ENCODE data around the gene MT4.
"Not testable (repeated sequence)": the region's sequence is repeated elsewhere in the genome, so short reads cannot be mapped to it uniquely, and the experiment has no call there.

MT4 gene

DNA sequence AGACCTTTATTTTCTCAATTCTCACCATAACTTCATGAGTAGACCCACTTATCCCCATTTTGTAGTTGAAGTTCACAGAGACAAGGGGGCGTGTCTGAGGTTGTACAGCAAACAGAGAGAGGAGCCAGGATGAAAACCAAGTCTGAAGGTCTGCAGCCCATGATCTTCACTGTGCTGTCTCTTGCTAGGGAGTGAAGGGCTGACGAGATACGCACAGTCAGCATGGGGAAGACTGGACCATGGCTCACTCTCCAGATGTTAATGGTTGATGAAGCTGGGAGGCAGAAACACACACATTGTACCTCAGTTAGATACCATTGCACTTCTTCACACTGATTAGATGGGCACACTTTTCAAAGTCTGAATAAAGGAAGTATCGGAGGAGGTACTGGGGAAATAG, 5.8 kb upstream of the MT4 start:
- no peak for DNase-seq (ENCODE audit: low read depth in 2 of 2)

DNA sequence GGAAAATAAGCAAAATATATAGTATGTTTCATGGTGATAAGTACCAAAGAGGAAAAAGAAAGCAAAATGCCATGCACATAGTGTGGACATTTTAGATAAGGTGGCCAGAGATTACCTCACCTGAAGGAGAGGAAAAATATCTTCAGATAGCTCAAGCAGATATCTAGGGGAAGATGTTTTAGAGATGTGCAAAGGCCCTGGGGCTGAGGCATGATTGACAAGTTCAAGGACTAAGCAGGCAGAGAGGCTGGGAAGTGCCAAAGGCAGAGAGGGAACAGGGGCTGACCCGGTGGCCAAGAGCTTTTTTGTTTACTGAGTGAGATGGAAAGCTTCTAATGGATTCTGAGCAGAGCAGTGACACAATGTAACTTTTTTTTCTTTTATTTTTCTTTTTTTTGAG, 4.4 kb upstream of the MT4 start:
- DNase-seq (ENCODE audit: low read depth in 2 of 2): no peak

DNA sequence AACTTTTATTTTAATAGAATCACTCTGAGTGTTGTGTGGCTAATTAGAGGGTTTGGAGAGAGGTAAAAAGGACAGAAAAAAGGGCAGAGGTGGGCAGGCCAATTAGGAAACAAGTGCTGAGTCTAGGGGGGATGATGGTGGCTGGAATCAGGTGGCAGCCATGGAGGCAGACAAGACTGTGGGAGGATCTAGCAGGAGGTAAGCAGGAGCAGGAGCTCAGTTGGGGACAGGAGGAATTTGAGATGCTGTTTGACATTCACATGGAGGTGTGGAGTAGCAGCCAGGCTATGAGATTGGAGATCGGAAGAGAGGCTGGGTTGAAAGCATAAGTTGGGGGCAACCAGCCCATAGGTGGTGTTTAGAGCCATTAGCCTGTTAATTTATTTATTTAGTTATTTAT, 3.7 kb upstream of the MT4 start:
- DNase-seq (ENCODE audit: low read depth in 2 of 2): no peak

DNA sequence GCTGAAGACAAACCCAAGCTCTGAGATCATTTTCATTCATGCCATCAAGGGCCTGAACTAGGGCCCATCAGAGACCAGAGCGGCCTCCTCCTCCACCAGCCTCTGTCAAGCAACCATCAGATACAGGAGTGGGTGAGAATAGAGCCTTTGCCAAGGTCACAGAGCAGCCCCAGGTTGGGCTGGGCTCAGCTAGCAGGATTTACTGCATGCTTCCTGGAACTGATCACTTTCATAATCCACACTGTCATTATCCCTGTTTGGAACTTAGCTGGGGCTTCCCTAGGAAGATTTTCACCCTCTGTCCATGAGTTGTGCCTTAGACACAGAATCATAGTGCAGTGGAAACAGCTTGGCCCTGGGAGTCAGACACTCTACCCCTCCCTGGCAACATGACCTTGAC, 5.1 kb downstream of the MT4 start:
- DNase-seq (ENCODE audit: low read depth in 2 of 2): no peak

DNA sequence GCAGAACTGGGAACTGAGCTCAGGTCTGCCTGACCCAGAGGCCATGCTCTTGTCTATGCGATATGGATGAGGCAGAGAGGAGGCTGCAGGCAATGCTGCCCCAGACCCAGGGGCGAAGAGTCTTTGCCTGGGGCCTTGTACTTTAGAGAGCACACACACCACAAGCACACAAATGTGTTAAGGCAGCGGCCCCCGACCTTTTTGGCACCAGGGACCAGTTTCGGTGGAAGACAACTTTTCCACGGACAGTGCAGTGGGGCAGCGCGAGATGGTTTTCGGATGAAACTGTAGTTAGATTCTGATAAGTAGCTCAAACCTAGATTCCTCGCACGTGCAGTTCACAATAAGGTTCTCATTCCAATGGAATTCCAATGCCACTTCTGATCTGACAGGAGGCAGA, 6.7 kb downstream of the MT4 start:
- DNase-seq (ENCODE audit: low read depth in 2 of 2): no peak

DNA sequence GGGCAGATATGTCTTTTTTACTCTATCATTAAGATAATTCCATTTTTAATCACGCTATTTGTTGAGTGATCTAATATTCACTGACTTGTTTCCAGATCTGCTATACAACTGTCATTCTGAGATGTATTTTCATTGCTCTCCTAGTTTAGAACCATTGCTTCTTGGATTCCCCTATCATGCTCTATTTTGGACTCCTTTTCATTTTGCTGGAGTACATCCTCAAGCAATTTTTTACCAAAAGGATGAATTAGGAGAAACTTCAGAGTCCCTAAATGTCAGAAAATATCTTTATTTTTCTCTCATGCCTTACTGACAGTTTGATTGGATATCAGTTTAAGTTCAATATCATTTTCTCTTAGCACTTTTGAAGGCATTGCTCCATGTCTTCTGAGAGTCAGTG, 9.8 kb downstream of the MT4 start:
- no peak for DNase-seq (ENCODE audit: low read depth in 2 of 2)

DNA sequence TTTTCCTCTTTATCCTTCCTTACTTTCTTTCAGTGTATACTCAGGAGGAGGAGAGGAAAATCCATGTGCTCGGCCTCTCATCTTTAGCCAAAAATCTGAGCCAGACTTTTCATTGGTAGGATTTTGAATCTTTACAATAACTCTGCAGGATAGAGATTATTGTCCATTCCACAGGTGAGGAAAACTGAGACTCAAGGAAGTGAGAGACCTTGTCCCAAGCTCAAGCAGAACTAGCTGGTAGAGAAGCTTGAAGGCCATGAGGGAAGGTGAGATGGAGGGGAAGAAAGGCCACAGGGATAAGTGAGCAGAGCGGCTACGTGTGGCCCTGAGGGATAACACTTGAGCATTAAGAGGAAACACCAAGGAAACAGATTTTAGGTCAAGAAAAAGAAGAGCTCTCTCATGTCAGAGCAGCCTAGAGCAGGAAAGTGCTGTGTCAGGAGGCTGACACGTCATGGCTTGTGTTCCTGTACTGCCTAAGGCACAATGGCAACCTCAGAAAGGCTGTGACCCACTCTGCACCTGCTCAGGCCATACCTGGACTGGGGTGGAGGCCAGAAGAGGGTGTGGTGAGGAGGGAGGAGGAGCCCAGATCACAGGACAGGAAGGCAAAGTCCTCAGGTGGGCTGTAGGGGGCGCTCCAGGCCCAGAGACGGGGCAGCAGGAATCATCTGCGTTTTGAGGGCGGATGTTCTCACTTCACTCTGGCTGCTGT, 11.9 kb downstream of the MT4 start:
- DNase-seq (ENCODE audit: low read depth in 2 of 2): peak; percentile 84 to 90

DNA sequence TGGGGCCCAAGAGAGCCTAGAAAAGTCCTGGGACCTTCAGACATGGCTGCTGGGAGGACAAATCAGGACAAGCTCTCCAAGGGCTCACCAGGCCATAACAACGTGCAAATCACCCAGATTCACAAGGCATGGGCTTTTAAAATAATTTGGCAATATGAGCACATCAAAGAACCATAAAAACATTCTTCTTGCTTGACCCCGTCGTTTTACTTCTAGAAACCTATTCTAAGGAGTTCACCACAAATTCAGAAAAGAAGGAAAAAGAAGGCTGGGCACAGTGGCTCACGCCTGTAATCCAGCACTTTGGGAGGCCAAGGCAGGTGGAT, 12.4 kb downstream of the MT4 start:
- no peak for DNase-seq (ENCODE audit: low read depth in 2 of 2)

DNA sequence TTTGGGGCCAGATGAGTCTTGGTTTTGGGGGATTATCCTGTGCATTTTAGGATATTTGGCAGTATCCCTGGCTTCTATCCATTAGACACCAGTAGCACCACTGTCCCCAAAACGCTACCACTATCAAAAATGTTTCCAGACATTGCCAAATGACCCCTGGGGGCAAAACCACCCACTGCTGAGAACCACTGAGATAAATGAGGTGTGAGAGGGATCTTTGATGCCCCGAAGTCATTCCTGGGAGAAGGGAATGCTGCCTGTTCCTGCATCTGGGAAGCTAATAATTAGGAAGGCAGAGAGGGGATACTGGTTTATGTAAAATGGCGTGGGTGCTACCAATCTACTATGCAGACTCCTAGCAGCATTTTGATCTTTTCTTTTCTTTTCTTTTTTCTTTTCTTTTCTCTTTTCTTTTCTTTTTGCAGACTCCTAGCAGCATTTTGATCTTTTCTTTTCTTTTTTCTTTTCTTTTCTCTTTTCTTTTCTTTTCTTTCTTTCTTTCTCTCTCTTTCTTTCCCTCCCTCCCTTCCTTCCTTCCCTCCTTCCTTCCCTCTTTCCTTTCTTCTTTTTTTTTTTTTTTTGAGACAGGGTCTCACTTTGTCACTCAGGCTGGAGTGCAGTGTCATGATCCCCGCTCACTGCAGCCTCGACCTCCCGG, 15.6 kb downstream of the MT4 start:
- no peak for DNase-seq (ENCODE audit: low read depth in 2 of 2)

DNA sequence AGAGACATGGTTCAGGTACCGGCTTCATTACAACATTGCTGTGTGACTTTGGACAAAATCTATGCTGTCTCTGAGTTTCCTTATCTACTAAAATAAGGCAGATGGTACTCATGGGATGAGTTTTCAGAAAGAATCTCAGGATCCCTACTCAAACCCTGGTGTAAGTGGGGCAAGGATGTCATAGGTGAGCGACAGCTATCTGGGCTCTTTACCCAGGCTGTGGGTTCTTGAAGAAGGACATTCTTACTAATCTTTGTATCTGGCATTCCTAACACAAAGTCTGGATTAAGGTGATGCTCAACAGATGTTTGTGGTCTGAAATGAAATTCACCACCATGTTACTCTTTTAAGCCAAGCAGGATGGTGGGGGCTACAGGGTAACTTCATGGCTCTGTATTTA, 18.0 kb downstream of the MT4 start:
- not testable (repeated sequence) for DNase-seq (ENCODE audit: low read depth in 2 of 2)

DNA sequence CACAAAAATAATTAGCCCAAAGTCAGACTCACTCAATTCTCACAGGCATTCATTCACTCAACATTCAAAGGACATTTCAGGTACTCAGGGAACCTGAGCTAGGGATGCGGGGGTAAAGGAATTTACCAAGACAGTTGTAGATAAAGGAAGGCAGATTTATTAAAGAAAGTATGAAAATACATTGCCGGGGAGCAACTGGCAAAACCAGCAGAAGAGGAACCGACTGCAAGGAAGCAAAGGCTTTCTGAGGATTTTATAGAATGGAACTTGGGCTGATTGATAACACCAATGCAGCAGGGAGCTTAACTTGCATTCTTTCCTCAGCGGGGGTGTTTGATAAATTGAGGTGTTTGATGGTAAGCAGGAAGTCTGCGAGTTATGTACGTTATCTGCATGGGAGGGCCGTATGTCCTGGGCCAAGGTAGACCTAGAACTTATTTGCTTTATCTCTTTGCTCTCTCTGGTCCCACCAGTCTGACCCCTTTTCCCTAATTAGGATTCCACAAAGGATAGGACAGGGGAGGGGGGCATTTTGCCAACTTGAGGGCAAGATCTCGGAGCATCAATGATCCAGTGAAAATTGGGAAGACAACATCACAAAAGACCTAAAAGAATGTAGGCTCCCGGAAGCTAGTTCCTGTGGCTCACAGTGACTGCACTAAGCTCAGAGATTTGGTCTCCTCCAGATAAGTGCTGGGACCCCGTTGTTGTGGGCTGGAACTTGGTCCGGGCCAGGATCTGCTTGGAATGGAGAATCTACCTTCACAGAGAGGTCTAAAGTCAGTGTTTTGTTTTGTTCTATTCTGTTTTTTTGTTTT, 18.7 kb downstream of the MT4 start:
- DNase-seq (ENCODE audit: low read depth in 2 of 2): no peak

DNA sequence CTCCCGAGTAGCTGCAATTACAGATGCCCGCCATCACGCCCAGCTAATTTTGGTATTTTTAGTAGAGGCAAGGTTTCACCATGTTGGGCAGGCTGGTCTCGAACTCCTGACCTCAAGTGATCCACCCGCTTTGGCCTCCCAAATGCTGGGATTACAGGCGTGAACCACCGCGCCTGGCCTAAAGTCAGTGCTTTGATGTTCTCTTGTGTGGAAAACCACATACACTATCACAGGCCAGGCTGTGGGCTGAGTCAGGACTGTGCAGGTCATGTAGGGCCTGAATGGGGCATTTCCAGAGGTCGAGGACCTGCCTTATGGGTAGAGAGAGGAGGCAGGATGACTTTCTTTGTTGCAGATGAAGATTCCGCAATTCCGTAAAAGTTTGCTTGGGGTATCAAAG, 19.4 kb downstream of the MT4 start:
- DNase-seq (ENCODE audit: low read depth in 2 of 2): no peak

DNA sequence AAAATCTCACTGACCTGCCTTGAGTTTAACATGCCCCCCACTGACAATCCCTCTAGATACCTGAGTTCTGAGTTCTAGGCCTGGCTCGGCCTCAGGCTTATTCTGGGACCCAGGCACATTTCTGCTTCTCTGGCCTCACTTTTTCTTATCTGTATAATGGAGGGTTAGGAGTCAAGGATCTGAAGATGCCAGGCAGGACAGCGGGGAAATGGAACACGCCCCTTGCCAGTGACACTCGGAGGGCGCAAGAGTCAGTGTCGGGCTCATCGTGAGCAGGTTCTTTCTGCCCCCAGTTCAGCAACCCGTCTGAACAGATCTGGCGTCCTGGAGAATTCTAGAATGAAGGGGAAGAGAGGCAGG, 23.9 kb downstream of the MT4 start:
- no peak for DNase-seq (ENCODE audit: low read depth in 2 of 2)

DNA sequence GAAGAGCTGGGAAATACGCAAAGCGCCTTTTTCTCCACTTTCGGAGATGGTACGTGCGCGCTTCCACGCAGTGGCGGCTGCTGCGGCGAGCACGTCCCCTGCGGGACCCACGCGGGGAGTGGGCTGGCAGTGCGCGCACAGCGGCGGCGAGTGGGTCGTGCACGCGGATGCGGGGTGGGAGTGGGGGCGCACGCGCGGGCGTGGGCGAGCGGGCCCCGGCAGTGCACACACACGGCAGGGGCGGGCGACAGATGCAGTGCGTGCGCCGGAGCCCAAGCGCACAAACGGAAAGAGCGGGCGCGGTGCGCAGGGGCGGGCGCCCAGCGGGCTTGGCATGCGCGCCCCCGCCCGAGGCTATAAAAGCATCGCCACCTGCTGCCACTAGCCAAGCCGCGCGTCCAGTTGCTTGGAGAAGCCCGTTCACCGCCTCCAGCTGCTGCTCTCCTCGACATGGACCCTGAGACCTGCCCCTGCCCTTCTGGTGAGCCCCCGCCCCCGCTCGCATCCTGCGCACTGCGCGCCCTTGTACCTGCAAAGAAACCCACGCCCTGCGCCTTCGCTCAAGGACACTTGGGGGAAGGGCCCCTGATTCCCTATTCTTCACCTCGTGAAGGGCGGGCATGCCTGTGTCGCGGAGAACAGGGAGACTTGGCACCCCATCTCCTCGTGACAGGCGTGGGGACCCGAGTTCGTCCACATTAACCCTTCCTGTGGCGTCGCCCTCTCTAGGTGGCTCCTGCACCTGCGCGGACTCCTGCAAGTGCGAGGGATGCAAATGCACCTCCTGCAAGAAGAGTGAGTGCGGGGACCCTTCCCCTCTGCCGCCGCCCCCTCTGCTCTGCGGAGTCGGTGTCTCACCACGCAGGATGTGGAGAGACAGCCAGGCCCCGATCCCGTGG, 24.5 kb downstream of the MT4 start, which contains the start of gene MT3:
TSS of gene MT3 (plus strand) at position 388 of the 899 bp plus-strand sequence. CDS start at position 451, 63 bp downstream.
- no peak for DNase-seq (ENCODE audit: low read depth in 2 of 2)

DNA sequence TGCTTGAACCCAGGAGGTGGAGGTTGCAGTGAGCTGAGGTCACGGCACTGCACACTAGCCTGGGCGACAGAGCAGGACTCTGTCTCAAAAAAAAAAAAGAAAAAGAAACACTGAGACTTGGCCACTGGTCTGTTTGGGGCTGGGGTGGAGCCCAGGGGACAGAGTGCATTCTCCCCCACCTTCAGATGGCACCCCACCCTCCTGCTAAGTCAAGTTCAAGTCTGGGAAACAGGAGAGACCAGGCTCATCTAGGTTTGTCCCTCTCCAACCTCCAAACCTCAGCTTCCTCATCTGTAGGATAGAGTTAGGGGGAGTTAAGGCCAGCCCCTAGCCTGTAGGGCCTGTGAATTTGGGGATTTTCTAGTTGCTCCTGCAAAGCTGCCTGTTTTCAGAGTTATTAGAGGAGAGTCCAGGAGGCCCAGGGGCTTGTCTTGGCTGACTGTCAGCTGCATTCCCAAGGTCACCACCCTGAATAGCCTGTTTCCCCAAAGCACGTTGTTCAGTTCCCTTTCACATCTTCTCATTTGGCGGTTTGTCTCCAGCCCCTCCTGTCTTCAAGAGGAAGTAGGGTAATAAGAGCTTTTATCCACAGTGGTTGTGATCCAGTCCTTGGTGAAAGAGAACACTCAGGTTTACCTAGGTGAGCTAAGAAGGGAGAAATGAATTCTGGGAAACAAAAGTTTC, 26.6 kb downstream of the MT4 start:
- DNase-seq (ENCODE audit: low read depth in 2 of 2): no peak

DNA sequence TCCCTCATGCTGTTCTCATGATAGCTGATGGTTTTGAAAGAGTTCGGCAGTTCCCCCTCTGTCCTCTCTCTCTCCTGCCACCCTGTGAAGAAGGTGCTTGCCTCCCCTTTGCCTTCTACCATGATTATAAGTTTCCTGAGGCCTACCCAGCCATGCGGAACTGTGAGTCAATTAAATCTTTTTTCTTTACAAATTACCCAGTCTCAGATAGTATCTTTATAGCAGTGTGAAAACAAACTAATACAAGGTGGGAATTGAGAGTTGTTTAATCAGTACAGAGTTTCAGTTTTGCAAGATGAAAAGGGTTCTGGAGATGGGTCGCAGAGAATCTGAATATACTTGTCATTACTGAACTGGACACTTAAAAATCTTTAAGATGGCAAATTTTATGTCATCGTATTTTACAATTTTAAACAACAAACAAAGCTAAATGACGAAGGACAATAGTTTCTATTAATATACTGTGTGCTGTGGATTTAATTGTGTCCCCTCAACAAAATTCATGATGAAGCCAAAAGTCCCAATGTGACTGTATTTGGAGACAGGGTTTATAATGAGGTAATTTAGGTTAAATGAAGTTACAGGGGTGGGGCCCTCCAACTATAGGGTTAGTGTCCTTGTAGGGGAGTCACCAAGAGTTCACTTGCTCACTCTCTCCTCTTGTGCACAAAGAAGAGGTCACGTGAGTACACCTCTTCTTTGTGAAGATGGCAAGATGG, 28.9 kb downstream of the MT4 start:
- DNase-seq (ENCODE audit: low read depth in 2 of 2): no peak

DNA sequence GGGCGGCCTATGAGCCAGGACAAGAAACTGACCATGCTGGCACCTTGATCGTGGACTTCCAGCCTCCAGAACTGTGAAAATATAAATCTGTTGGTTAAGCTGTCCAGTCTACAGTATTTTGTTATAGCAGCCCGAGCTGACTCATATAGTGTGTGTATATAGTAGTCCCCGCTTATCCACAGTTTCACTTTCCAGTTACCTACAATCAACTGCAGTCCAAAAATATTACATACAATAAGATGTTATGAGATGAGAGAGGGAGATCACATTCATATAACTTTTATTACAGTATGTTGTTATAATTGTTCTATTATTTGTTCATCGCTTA, 29.4 kb downstream of the MT4 start:
- DNase-seq (ENCODE audit: low read depth in 2 of 2): no peak

DNA sequence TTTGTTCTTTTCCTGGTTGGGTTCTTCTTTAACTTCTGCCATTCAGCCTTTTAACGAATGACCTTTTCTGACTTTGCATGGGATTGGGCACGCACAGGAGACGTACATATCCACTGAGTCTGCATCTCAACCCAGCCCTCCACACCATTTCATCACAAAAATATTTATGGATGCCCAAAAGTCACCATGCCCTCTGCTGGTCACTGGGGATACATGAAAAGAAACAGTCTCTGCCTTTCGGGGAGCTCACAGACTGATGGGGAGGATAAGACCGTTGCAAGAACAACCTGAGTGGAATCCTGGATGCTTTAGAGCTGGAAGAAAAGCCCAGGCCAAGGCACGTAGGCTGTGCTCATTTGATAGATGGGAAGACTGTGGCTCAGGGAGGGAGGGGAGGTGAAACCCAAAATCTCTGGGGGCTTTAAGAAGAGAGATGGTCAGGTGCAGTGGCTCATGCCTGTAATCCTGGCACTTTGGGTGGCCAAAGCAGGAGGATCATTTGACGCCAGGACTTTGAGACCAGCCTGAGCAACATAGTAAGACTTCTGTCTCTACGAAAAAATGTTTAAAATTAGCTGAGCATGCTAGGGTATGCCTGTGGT, 35.6 kb downstream of the MT4 start:
- DNase-seq (ENCODE audit: low read depth in 2 of 2): no peak

DNA sequence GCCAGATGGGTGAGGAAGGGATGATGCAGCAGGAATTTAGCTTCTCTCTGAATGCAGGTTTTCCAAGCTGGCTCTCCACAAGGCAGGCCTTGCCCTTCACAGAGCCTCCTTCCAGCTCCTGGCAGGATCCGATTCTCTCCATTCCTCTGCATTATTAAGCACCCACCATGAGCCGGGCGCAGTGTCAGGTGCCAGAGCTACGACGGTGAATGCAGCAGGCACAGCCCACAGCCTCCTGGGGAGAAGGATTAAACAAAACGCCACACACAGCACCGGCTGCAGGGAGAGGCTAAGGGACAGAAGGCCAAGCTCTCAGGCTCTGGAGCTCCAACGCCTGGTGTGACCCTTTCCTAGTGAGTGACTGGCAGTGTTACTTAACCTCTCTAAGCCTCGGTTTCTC, 36.5 kb downstream of the MT4 start:
- no peak for DNase-seq (ENCODE audit: low read depth in 2 of 2)

DNA sequence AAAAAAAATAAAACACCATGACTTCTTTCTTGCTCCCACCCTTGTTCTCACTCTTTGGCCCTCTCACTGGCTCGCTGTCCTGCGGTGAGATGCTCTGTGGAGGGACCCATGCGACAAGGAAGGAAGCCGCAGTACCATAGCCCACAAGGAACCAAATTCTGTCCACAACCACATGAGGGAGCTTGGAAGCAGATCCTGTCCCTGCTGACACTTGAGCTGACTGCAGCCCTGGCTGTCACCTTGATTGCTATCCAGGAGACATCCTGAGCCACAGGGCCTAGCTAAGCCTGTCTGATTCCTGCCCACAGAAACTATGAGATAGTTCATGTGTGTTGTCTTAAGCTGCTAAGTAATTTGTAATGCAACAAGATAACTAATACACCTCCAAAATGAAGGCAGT, 38.7 kb downstream of the MT4 start:
- DNase-seq (ENCODE audit: low read depth in 2 of 2): no peak

DNA sequence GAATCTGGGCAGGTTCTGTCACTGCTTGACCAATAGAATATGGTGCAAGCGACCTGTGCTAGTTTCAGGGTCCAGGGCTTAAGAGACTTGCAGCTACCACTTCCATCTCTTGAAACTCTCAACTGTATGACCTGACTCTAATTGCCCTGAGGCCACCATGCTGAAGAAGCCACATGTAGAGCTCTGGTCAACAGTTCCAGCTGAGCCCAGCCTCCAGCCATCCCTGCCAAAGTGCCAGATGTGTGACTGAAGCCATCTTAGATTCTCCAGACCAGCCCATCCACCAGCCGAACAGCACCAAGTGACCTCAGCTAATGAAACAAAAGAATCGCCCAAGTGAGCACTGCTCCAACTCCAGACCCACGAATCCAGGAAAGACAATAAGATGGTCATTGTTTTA, 40.1 kb downstream of the MT4 start:
- no peak for DNase-seq (ENCODE audit: low read depth in 2 of 2)
